ENCODE data around the gene GRIP2. TPM values are rescaled to one million over a fixed set of nuclear protein-coding genes. Genes with fewer than 3 reads are reported as not detected.
A peak's percentile ranks its signal among the peaks of the same experiment; 100 is the strongest.

The GRIP2 gene
- total RNA-seq, 1 donor from 2014 or later, result 67.8 TPM

DNA sequence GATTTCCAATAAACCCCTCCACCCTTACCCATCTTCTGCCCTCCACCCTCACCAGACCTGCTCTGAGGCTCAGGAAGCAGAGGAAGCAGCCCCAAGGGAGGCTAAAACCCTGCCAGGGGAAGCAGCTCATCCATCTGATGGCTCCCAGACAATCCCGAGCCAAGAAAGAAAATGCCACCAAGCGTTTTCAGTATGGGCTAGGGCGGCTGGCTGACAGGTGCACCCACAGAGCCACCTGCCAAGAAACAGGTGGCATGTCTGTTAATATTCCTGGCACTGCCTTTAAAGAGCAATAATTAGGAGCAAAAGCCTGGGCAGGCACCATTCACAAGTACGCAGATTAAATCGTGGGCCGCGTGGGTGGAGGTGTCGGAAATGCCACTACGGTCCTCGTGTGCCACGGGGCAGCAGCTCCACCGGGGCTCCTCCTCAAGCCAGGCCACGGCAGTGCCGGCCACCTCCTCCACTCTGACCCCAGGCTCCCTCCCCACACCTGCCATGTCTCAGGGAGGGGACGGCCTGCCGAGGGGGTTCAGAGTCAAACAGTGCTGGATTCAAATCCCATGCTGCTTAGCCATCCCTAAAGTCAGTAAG lies 23.9 kb upstream of the GRIP2 start:
- intact Hi-C loops (cut with DNase I), result no loop called here
- no peak for DNase-seq (ENCODE audit: low spot score)

DNA sequence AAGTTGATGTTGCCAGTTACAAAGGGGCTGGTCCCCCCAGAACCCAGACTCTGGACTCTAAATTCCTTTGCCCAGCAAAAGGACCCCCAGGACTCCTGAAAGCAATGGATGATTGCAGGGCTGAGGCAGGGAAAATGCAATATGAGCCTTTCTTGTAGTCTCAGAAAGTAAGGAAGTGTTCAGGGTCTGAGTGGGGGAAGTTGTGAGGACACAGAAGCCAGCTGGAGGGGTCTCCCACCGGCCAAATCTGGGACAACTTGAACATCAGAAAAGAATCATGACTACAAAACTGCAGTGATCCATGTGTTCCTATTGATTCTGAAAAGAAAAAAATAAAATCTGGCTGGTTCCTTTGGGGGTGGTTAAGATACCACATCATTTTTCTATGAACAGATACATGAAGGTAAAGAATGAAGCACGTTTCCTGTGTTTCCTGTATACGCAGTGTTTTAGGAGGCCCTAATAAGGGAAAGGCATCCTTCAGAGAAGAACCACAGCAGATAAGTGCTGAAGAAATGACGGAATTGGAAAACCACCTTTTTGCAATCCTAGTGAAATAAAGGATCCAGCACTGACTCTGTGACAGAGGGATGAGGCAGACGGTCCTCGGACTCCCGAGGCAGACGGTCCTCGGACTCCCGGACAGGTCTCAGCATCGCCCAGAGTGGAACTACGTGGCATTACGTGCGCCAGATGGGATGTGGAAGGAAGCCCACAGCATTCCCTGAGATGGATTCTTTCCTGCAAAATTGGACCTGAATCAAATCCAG lies 22.2 kb upstream of the GRIP2 start:
- DNase-seq (ENCODE audit: low spot score), result no peak
- intact Hi-C loops (cut with DNase I), result no loop called here

DNA sequence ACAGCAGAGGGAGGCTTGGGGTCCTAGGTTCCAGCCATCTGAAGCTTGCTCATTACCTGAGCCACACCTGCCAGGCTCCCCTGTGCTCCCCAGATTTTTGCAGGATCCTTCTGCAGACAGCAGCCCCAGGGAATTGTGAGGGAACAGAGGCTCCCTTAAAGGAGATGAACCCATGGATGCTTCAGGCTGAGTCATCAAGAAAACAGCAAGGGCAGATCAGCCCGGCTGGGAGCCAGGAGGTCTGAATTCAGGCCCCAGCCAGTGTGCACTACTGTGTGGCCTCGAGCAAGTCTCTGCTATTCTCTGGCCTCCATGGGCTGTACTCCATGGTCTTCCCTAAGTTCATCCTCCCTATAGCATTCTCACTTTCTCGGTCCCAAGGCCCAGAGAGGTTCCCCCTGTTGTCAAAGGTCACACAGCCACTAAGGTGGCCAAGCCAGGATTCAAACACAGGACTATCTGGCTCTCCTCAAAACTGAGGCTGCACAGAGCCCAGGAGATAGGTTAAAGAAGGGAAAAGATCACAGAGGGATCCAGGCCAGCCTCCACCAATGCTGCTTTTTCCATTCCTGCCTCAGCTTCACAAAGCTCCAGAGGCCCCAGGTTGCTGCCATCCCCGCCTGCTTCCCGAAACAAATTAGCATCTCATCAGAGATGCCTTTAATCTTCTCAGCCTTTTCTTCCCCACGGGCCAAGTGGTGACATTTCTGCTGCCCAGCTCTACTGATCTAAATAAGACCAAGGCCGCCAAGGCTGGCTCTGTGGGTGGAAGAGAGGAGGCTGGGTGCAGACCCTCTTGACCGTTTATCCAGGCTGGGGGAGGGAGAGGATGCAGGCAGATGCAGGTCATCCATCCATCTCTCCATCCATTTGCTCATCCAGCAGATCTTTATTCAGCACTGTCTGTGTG lies 21.2 kb upstream of the GRIP2 start:
- intact Hi-C loops (cut with DNase I), result no loop called here
- no peak for DNase-seq (ENCODE audit: low spot score)

DNA sequence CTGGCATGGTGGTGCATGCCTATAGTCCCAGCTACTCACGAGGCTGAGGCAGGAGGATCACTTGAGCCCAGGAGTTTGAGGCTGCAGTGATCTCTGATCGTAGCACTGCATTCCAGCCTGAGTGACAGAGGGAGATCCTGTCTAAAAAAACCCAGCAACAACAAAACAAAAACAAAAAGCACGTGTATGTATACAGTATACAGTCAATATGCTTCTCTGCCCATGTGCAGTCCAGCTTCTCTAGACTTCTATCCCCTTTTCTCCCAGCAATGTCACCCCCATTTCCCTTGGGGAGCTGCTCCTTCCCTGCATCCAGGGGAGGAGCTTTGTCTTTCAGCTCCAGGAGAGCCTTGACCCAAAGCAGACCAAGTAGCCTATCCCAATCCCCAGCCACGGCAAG lies 20.0 kb upstream of the GRIP2 start:
- intact Hi-C loops (cut with DNase I), result no loop called here
- no peak for DNase-seq (ENCODE audit: low spot score)

DNA sequence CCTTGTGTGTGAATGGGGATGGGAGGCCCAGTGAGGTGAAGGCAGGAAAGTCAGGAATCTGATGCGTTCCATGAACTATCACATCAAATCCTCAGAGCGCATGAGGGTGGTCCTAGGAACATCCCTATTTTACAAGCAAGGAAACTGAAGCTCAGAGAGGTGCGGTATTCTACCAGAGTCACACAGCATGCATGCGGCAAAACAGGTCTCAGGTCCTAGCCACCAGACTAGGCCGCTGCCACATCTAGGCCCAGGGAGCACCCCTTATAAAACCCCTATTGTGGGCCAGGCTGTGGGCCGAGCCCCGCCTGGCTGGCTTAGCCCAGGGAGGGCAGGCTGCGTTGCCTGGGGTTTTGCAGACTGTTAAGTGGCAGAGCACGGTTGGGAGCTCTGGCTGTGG lies 17.9 kb upstream of the GRIP2 start:
- intact Hi-C loops (cut with DNase I), result loop anchor here (5.0 kb wide), 2 partner anchors 44 to 89 kb away; no protein-coding TSS in a partner anchor
- DNase-seq (ENCODE audit: low spot score), result no peak

DNA sequence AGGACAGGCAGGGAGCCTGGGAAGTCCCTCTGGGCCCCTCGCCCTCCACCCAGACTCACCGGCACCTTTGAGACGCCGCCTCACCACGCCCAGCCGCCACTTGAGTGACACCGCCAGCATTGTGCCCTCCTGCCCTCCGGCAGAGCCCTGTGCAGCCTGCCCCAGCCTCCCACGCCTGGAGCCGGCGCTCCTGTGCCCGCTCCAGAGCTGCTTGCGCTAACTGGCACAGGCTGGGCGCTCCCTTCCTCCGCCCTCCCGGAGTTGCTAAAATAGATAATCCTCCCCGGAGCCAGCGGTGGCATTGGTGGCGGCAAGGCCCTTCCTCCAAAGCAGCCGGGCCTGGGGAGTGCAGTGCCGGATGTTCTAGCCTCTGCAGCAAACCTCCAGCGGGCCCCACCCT lies 15.7 kb upstream of the GRIP2 start:
- intact Hi-C loops (cut with DNase I), result loop anchor here (5.0 kb wide), 2 partner anchors 46 to 91 kb away; no protein-coding TSS in a partner anchor
- peak; percentile 84 for DNase-seq (ENCODE audit: low spot score)

DNA sequence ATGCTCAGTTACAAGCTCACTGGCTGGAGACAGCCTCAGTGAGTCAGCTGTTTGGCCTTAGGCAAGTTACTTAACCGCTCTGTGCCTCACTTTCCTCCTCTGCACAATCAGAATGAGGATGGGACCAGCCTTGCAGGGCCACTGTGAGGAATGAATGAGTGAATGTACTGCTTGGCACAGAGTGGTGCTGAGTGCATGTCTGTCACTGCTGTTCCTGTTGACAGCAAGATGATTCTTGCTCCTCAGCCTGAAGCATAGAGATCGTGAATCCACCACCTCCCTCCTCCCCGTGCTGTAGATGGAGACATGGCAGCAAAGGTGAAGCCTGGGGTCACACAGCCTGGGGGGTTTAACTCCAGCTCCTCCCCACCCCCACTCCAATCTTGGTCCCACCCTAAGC lies 14.6 kb upstream of the GRIP2 start:
- no peak for DNase-seq (ENCODE audit: low spot score)
- intact Hi-C loops (cut with DNase I), result loop anchor here (5.0 kb wide), 2 partner anchors 48 to 93 kb away; no protein-coding TSS in a partner anchor

DNA sequence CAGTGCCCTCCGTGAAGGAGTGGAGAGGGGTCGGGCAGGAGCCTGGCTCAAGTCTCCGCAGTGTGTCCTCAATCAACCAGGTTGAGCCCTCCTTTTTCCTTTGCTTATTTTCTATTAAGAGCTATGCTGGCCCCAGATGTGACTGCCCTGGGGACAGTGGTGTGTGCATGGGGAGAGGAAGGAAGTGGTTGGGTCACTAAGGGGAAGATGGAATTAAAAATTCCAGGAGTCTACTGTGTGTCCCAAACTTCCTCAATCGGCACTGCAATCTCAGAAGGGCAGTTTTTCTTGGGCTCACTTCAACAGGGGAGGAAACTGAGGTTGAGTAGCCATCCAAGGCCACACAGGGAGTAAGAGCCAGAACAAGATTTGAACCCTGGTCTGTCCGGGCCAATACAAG lies 13.7 kb upstream of the GRIP2 start:
- DNase-seq (ENCODE audit: low spot score), result no peak

DNA sequence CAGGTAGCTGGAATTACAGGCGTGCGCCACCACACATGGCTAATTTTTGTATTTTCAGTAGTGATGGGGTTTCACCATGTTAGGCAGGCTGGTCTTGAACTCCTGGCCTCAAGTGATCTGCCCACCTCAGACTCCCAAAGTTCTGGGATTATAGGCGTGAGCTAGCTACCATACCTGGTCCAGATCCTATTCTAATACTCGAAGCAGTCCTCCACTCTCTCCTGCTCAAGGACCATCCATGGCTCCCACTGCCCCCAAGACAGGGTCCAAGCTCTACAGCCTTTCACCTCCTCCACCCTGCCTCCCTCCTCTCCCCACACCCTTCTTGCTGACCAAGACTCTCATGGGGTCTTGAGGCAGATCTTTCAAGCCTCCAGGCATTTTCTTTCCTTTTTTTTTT lies 12.6 kb upstream of the GRIP2 start:
- intact Hi-C loops (cut with DNase I), result no loop called here

More for the DNA sequence above, 13.7 kb upstream of the GRIP2 start:
- intact Hi-C loops (cut with DNase I), result no loop called here

DNA sequence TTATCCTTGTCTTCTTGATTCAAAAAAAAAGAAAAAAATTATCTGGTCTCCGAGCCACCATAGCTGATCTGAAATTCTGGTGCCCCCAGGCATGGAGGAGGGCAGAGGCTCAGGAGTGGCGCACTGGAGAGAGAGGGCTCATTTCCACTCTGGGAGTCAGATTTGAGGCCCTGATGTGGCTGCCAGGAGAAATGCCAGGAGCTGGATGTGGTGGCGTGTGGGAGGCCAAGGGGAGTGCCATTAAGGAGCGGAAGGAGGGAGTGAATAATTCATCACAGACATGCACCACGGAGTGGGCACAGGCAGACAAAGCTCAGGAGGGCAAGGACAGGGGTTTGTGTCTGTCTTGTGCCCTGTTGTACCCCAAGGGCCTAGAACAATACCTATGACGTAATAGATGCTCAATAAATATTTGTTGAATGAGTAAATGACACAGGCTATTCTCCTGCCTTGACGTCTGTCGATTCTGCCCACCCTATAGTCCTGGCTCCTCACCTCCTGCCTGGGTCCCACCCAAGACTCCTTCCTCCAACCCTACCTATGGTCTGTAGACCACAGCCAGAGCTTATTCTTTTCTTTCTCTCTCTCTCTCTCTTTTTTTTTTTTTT lies 12.0 kb upstream of the GRIP2 start:
- no peak for DNase-seq (ENCODE audit: low spot score)
- intact Hi-C loops (cut with DNase I), result no loop called here

More for the DNA sequence above, 12.6 kb upstream of the GRIP2 start:
- no peak for DNase-seq (ENCODE audit: low spot score)

DNA sequence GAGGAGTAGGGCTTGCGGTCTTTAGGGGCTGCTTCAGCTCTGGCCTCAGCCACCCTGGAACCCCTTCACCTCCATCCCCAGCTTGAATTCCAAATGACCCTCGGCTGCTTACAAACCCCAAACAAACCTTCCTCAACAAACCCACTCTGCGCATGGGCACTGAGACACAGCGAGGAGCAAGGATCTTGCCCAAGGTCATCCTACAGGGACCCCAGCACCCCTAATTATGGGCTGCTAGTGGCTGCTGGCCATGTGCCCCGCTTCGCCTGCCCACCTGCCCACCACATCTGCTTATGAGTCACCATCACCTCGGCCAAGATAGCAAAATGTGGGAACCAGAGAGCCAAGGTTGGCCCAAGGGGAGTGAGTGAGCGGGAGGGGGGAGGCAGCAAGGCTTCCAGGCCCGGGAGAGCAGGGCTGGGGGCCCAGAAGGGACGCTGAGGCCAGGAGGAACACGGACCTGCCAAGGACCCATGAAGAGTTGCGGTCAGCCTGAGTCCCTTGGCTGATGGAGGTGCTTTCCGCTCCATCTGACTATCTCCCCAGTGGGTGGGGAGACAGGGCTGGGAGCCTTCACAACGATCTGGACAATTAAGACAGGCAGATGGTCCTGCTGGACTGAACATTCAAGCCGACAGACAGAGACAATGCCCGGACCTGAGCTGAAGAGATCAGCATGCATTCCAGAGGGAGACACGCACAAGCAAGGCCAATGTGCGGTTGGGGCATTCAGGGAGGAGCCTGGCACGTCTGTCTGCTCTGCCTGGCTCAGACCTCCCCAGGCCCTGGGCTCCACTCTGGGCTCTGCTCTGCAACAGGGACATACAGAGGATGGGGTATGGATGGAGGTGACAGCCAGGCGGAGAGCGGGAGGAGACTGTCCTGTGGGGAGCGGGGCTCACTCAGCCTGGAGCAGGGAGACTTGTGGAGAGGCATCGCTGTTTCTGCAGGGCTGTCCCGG lies 10.8 kb upstream of the GRIP2 start:
- DNase-seq (ENCODE audit: low spot score), result no peak
- intact Hi-C loops (cut with DNase I), result no loop called here

DNA sequence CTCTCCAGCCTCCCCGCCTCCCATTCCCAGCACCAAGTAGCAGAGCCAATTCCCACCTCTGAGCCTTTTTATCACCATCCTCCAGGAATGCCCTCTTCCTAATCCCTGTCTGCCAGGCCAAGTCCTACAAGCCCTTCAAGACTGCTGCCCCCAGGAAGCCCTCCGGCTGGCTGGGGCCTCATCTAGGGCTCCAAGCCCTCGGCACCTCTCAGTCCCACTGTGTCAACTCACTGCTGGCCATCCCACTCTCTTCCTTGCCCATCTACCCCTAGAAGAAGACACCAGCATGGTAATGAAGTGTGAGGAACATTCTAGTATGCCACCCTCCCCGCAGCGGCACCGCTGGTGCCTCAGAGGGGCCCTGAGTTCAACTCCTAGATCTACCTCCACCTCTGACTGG lies 10.0 kb upstream of the GRIP2 start:
- intact Hi-C loops (cut with DNase I), result no loop called here
- DNase-seq (ENCODE audit: low spot score), result no peak

DNA sequence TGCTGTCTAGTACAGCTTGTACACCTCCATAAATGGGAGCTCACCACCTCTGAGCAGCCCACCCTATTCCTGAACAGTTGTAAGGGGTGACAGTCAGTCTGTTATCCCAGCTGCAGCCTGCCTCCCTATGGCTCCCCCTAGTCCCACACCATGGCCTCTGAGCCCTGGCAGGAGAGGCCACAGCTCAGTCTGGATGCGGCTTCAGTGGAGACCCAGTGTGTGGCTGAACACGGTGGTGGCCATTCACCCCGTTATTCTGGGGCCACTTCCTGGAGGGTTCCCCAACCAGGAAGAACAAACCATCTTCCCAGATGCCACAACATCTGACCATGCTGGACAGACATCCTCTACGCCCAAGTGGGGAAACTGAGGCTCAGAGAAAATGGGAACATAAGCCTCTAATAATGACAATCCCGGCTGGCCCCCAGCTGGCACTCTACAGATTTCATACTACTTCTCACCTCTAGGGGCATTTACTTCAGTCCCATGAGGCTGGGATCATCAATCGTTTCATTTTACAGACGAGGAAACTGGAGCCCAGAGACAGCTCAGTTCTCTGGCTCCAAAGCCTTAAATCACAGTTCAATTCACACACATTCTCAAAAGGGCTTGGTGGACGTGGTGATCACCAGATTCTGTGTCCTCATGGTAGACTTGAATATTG lies 9.2 kb upstream of the GRIP2 start:
- DNase-seq (ENCODE audit: low spot score), result no peak
- intact Hi-C loops (cut with DNase I), result loop anchor here (2.0 to 5.0 kb wide), 2 partner anchors 289 to 347 kb away; no protein-coding TSS in a partner anchor

DNA sequence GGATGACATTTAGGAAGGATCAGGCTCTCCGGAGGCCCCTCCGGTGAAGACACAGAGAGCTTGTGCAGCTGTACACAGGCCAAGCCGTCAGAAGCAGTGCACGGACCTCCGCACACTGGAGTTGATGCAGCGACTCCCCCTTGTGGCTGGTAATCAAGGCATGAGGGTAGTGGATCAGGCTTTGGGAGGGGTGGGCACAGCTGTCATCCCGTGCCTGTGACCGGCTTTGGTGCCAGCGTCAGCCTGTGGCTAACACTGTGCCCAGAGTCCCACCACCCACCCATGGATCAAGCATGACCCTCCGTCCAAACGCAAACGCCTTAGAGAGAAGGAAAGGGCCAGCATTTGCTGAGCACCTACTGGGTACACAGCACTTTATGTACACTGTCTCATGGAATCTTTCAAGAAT lies 8.2 kb upstream of the GRIP2 start:
- DNase-seq (ENCODE audit: low spot score), result no peak

DNA sequence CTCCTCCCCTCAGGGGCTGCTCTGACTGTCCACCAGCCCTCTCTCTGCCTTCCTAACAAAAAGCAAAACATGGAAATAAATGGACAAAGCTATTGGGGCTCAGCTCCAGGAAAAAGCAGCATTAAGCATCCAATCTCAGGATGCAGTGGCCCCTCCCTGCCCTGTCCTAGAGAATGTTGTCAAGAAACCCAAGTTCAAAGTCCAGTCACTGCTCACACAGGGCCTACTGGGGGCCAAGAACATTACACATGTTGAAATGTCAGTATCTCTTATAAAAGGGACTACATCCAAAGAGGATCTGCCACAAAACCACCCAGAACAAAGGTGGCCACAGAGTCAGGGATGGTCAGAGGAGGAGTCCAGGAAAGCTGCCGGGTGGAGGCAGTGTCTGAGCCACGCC lies 7.6 kb upstream of the GRIP2 start:
- no peak for DNase-seq (ENCODE audit: low spot score)
- intact Hi-C loops (cut with DNase I), result loop anchor here (1.0 to 5.0 kb wide), 3 partner anchors 38 to 345 kb away; no protein-coding TSS in a partner anchor

More for the DNA sequence above, 8.2 kb upstream of the GRIP2 start:
- intact Hi-C loops (cut with DNase I), result loop anchor here (1.0 to 5.0 kb wide), 3 partner anchors 39 to 346 kb away; no protein-coding TSS in a partner anchor

DNA sequence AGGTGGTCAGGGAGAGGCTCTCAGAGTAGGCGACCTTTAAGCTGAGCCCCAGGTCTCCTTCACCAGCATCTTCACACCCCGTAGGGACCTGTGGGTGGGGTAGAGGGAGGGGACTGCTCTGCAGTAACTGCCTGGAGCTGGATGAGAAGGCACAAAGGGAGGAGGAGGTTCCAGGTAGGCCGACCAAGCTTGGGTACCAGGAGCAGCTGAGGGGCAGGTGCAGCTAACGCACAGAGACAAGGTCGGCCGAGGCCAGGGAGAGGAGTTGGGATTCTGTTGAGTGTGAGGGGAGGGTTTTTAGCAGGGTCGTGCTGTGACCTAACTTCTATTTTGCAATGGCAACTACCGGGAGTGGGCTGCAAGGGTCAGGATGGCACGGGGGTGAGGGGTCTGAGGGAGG lies 5.9 kb upstream of the GRIP2 start:
- intact Hi-C loops (cut with DNase I), result loop anchor here (5.0 kb wide), 1 partner anchor 344 kb away; no protein-coding TSS in a partner anchor
- DNase-seq (ENCODE audit: low spot score), result no peak

DNA sequence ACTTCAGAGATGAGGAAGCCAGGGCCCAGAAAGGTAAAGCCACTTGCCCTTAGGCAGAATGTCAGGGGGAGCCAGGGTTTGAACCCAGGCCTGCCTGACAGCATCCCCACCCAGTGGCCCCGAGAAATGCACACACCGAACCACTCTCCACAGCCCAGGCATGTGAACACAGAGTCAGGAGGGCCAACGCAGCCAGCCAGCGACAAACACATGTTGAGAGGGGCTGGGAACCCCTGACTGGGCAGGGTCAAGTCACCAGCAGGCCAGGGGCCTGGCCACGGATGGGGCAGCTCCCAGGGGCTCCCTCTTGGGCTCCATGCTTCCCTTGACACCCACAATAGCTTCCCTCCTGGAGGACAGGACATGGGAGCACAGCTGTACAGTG lies 5.1 kb upstream of the GRIP2 start:
- intact Hi-C loops (cut with DNase I), result loop anchor here (5.0 kb wide), 1 partner anchor 343 kb away; no protein-coding TSS in a partner anchor
- DNase-seq (ENCODE audit: low spot score), result no peak

Measured in cardiac septum (tissue), 1 donor.